H1 (cell line): ENCODE results near the gene TRAPPC3. TPM values are rescaled to one million over a fixed set of nuclear protein-coding genes. Genes with fewer than 3 reads are reported as not detected.

Source experiments
- CBX5 ChIP-seq: fragments of 300-800, 300-1000 bp; sonication (generic); IDR thresholded peaks from 2 replicates; pipeline ENCODE4 v1.7.1; 2016; ENCODE audit warnings: antibody characterized with exemption, low read length, low read depth
- E2F6 ChIP-seq: IDR thresholded peaks from 2 replicates; pipeline ENCODE4 v1.6.1; 2012; ENCODE audit warnings: inconsistent platforms
- HDAC6 ChIP-seq: IDR thresholded peaks from one replicate; pipeline ENCODE4 v1.7.1; 2012; ENCODE audit warnings: low read depth, mild to moderate bottlenecking, inconsistent platforms, low read length, moderate library complexity
- SIN3A ChIP-seq, 2 experiments: IDR thresholded peaks in 1 of 2; conservative IDR thresholded peaks in 1 of 2; 2 replicates each; pipeline ENCODE4 v1.6.1; 2011 to 2012; ENCODE audit warnings: low read length in 2 of 2, improper control_type of control experiment in 1 of 2, low read depth in 1 of 2, mild to moderate bottlenecking in 1 of 2
- polyA plus RNA-seq, 7 experiments: library from polyadenylated mRNA; depleted of rRNA in 3 of 7; stranded (reverse) in 5 of 7; unstranded in 2 of 7; fragments of >200 nt in 5 of 7; fragments of 200-250 nt in 2 of 7; gene quantifications; 1 replicate in 5 of 7; 2 replicates in 1 of 7; 4 replicates in 1 of 7; pipeline versions ENCODE4 v1.2.1 to v1.2.3, GENCODE V29; 2011 to 2013; ENCODE audit warnings: missing spikeins in 2 of 7, mixed read lengths in 2 of 7
- total RNA-seq: library from RNA; stranded (reverse); fragmentation: NEBNext Ultra II Directional; extraction: Animal tissue kit (Norgen Biotek cat#: 25700); gene quantifications from 2 replicates; pipeline ENCODE4 v1.2.1, GENCODE V29; 2021
- TF ChIP-seq, protein P1 (sequence below): fragments of 300-600 bp; sonication (generic); IDR thresholded peaks from 2 replicates; pipeline ENCODE4 v1.7.1; 2012; ENCODE audit warnings: low read length, moderate library complexity, mild to moderate bottlenecking, inconsistent platforms; ENCODE audit not compliant: insufficient replicate concordance
- TF ChIP-seq, protein P2 (sequence below), 3 experiments: IDR thresholded peaks; 1 replicate in 2 of 3; 2 replicates in 1 of 3; pipeline versions ENCODE4 v1.5.1 to v1.6.1; 2011; ENCODE audit warnings: low read length in 3 of 3, mild to moderate bottlenecking in 3 of 3, inconsistent platforms in 2 of 3, low read depth in 1 of 3, moderate library complexity in 1 of 3; ENCODE audit not compliant: insufficient read depth in 1 of 3; ENCODE audit errors: control extremely low read depth in 1 of 3

Gene TRAPPC3
- total and polyA plus RNA-seq, 2 of the 8 experiments (the other 6 are each of a cell fraction or from before 2014, with no cell fraction given): 47.8 to 51.0 TPM

DNA sequence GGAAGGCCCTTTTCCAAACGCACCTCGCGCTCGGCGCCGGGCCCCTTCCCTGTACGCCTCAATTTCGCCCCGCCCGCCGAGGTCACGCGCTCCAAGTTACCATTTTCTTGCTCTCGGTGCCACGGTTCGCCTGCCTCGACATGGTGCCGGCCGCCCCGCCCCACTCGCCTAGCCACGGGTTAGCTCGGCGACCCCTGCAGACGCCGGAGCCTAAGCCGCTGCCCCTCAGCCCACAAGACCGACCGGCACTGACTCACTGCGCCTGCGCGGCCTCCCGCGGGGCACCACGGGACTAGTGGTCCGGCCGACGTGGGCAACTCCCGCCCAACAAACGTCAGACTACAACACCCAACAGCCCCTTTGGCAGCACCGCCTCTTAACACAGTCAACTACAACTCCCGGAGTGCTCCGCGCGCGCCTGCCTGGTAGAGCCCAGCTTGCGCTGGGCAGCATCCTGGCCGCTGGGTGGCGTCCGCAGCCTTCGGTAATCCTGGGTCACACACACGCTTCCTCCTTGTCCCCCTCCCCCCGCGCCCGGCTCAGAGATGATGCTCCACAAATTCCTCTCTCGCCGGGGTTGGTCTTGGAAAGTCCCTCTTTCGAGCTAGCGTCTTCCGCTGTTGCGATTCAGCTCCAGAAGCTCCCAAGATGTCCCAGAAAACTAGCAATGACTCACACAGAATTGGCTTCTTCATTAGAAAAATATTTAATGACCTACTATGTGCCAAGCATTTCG is at the start of gene TRAPPC3 (continued):
- TF ChIP-seq, protein P1, sequence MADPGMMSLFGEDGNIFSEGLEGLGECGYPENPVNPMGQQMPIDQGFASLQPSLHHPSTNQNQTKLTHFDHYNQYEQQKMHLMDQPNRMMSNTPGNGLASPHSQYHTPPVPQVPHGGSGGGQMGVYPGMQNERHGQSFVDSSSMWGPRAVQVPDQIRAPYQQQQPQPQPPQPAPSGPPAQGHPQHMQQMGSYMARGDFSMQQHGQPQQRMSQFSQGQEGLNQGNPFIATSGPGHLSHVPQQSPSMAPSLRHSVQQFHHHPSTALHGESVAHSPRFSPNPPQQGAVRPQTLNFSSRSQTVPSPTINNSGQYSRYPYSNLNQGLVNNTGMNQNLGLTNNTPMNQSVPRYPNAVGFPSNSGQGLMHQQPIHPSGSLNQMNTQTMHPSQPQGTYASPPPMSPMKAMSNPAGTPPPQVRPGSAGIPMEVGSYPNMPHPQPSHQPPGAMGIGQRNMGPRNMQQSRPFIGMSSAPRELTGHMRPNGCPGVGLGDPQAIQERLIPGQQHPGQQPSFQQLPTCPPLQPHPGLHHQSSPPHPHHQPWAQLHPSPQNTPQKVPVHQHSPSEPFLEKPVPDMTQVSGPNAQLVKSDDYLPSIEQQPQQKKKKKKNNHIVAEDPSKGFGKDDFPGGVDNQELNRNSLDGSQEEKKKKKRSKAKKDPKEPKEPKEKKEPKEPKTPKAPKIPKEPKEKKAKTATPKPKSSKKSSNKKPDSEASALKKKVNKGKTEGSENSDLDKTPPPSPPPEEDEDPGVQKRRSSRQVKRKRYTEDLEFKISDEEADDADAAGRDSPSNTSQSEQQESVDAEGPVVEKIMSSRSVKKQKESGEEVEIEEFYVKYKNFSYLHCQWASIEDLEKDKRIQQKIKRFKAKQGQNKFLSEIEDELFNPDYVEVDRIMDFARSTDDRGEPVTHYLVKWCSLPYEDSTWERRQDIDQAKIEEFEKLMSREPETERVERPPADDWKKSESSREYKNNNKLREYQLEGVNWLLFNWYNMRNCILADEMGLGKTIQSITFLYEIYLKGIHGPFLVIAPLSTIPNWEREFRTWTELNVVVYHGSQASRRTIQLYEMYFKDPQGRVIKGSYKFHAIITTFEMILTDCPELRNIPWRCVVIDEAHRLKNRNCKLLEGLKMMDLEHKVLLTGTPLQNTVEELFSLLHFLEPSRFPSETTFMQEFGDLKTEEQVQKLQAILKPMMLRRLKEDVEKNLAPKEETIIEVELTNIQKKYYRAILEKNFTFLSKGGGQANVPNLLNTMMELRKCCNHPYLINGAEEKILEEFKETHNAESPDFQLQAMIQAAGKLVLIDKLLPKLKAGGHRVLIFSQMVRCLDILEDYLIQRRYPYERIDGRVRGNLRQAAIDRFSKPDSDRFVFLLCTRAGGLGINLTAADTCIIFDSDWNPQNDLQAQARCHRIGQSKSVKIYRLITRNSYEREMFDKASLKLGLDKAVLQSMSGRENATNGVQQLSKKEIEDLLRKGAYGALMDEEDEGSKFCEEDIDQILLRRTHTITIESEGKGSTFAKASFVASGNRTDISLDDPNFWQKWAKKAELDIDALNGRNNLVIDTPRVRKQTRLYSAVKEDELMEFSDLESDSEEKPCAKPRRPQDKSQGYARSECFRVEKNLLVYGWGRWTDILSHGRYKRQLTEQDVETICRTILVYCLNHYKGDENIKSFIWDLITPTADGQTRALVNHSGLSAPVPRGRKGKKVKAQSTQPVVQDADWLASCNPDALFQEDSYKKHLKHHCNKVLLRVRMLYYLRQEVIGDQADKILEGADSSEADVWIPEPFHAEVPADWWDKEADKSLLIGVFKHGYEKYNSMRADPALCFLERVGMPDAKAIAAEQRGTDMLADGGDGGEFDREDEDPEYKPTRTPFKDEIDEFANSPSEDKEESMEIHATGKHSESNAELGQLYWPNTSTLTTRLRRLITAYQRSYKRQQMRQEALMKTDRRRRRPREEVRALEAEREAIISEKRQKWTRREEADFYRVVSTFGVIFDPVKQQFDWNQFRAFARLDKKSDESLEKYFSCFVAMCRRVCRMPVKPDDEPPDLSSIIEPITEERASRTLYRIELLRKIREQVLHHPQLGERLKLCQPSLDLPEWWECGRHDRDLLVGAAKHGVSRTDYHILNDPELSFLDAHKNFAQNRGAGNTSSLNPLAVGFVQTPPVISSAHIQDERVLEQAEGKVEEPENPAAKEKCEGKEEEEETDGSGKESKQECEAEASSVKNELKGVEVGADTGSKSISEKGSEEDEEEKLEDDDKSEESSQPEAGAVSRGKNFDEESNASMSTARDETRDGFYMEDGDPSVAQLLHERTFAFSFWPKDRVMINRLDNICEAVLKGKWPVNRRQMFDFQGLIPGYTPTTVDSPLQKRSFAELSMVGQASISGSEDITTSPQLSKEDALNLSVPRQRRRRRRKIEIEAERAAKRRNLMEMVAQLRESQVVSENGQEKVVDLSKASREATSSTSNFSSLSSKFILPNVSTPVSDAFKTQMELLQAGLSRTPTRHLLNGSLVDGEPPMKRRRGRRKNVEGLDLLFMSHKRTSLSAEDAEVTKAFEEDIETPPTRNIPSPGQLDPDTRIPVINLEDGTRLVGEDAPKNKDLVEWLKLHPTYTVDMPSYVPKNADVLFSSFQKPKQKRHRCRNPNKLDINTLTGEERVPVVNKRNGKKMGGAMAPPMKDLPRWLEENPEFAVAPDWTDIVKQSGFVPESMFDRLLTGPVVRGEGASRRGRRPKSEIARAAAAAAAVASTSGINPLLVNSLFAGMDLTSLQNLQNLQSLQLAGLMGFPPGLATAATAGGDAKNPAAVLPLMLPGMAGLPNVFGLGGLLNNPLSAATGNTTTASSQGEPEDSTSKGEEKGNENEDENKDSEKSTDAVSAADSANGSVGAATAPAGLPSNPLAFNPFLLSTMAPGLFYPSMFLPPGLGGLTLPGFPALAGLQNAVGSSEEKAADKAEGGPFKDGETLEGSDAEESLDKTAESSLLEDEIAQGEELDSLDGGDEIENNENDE: no peak
- TF ChIP-seq SIN3A (conservative IDR thresholded peaks at IDR 0.05 in 1 of 2, IDR thresholded peaks at IDR 0.05 in 1 of 2; ENCODE audit: low read depth in 1 of 2, low read length in 2 of 2): peak in 1 of 2 experiments; percentile 89; a peak in 2 of 4 replicates
- TF ChIP-seq CBX5: no peak
- TF ChIP-seq E2F6: no peak; the same call in 1 of the 2 replicates
- no peak for TF ChIP-seq HDAC6
- TF ChIP-seq, protein P2, sequence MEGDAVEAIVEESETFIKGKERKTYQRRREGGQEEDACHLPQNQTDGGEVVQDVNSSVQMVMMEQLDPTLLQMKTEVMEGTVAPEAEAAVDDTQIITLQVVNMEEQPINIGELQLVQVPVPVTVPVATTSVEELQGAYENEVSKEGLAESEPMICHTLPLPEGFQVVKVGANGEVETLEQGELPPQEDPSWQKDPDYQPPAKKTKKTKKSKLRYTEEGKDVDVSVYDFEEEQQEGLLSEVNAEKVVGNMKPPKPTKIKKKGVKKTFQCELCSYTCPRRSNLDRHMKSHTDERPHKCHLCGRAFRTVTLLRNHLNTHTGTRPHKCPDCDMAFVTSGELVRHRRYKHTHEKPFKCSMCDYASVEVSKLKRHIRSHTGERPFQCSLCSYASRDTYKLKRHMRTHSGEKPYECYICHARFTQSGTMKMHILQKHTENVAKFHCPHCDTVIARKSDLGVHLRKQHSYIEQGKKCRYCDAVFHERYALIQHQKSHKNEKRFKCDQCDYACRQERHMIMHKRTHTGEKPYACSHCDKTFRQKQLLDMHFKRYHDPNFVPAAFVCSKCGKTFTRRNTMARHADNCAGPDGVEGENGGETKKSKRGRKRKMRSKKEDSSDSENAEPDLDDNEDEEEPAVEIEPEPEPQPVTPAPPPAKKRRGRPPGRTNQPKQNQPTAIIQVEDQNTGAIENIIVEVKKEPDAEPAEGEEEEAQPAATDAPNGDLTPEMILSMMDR (IDR thresholded peaks at IDR 0.05; ENCODE audit: control extremely low read depth in 1 of 3, insufficient read depth in 1 of 3, low read depth in 1 of 3, low read length in 3 of 3): peak; percentile 95 to 99 (median 98)
